ENCODE measurements around the gene FBXO41. TPM values are rescaled to one million over a fixed set of nuclear protein-coding genes. Genes with fewer than 3 reads are reported as not detected.

Gene FBXO41
- total RNA-seq, 3 donors from 2014 or later: 1.6 to 4.0 (median 3.9) TPM

DNA sequence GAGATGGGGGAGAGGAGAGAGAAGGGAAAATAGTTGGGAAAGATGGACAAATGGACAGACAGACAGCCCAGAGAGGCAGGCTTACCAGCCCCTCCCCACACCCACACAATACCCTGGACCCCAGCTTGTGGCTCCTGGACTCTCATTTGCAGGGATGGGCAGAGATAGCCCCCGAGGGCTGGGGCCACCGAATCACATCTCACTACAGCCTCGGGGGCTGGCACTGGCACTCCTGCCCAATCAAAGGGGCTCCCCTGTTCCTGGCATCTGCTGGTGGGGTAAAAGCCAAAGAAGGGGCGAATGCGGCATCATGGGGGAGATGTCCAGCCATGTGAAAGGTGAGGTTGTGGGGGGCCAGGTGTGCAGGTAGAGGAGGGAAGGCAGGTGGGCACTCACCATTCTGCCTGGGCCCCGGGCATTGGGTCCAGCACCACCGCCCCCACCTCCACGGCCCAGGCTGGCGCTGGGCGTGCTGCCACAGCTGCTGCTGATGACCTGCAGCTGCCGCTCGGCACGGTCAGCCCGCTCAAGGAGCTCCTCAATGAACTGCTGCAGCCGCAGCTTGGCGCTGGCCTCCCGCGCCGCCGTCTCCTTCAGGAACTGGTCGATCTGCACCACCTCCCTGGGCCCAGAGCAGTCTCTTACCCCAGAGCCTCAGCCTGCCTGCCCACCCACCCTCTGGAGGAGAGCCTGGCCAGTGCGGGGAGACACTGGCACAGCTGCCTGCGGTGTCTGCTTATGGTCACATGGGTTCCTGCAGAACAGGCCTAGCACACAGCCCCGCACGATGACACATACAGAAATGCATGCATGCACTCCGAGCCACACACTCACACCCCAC, 18.0 kb downstream of the FBXO41 start:
- DNase-seq (ENCODE audit: low spot score in 2 of 2): no peak
- H3K4me1 ChIP-seq: peaks cover 0 to 5% of the 10 kb centered on the region in 2 donors
- H3K4me3 ChIP-seq: no peak overlapping the region
- no peaks in the 10 kb centered on the region for H3K27me3 ChIP-seq
- H3K36me3 ChIP-seq: no peaks in the 10 kb centered on the region
- TF ChIP-seq, protein P1, sequence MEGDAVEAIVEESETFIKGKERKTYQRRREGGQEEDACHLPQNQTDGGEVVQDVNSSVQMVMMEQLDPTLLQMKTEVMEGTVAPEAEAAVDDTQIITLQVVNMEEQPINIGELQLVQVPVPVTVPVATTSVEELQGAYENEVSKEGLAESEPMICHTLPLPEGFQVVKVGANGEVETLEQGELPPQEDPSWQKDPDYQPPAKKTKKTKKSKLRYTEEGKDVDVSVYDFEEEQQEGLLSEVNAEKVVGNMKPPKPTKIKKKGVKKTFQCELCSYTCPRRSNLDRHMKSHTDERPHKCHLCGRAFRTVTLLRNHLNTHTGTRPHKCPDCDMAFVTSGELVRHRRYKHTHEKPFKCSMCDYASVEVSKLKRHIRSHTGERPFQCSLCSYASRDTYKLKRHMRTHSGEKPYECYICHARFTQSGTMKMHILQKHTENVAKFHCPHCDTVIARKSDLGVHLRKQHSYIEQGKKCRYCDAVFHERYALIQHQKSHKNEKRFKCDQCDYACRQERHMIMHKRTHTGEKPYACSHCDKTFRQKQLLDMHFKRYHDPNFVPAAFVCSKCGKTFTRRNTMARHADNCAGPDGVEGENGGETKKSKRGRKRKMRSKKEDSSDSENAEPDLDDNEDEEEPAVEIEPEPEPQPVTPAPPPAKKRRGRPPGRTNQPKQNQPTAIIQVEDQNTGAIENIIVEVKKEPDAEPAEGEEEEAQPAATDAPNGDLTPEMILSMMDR (IDR thresholded peaks at IDR 0.05): no peak
- TF ChIP-seq POLR2AphosphoS5 (IDR thresholded peaks at IDR 0.05) (no peak), POLR2A (IDR thresholded peaks at IDR 0.05) (no peak)
- no peak overlapping the region for H3K27ac ChIP-seq
- intact Hi-C loops (cut with DNase I; ENCODE audit: low total_unique reads): no loop called here
- no peaks in the 10 kb centered on the region for H3K9me3 ChIP-seq

DNA sequence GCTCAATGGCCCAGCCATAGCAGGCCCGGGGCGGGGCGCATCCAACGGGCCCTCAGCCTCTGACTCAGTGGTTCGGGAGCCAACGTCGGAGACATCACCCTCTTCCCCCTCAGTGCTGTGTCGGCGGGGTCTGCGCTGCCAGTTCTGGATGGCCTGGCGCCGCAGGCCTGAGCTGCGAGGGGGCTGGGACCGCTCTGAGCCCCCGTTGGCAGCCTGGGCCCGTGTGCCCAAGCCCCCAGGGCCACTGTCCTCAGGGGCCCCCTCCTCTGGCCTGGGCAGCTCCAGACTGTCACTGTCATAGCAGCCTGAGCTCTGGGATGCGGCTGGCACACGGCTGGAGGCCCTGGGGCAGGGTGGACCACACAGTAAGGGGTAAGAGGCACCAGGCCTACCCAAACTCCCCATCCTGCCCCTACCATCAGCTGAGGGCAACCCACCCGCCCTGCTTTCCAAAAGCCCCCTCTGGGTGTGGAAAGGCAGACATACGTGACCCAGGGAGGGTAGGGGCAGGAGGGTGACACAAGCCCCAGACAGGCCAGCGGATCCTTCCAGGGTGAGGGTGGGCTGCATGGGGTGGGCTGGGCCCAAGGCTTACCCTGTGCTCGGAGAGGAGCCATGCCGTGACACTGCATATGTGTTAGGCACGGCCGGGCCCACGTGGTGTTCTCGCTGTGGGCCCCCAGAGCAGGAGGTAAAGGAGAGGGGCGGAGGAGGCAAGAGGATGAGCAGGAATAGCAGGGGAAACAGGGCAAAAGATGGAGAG, 18.8 kb downstream of the FBXO41 start:
- Histone ChIP-seq H3K4me1 (peaks cover 0 to 5% of the 10 kb centered on the region in 2 donors), H3K27ac (no peak overlapping the region), H3K4me3 (no peak overlapping the region), H3K9me3 (no peaks in the 10 kb centered on the region), H3K36me3 (no peaks in the 10 kb centered on the region), H3K27me3 (no peaks in the 10 kb centered on the region)
- TF ChIP-seq POLR2A (IDR thresholded peaks at IDR 0.05) (no peak), POLR2AphosphoS5 (IDR thresholded peaks at IDR 0.05) (no peak)
- TF ChIP-seq, protein P1 (IDR thresholded peaks at IDR 0.05): no peak
- intact Hi-C loops (cut with DNase I; ENCODE audit: low total_unique reads): no loop called here
- DNase-seq (ENCODE audit: low spot score in 2 of 2): no peak

DNA sequence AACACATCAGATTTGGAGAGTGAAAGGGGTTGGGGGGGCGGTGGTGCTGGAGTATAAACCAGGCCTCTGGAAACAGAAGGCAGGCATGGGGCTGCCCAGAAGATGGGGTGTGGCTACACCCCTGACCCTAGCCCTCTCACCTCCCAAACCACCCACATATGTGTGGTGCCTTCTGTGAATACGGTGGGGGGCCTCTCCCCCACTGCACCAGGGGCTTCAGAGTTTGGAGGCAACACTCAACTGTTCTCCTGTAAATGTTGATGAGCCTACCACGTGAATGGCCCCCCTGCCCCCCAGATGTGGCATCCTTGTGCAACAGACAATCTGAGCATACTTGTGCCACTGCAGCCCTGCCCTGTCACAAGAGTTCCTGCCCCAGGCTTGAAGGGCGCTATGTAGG, 19.5 kb downstream of the FBXO41 start:
- Histone ChIP-seq H3K4me3 (no peak overlapping the region), H3K4me1 (peaks cover 0 to 5% of the 10 kb centered on the region in 2 donors), H3K9me3 (no peaks in the 10 kb centered on the region), H3K27ac (no peak overlapping the region), H3K36me3 (no peaks in the 10 kb centered on the region), H3K27me3 (no peaks in the 10 kb centered on the region)
- intact Hi-C loops (cut with DNase I; ENCODE audit: low total_unique reads): no loop called here
- no peak for DNase-seq (ENCODE audit: low spot score in 2 of 2)
- TF ChIP-seq POLR2AphosphoS5 (IDR thresholded peaks at IDR 0.05): no peak
- TF ChIP-seq, protein P1 (IDR thresholded peaks at IDR 0.05): no peak
- TF ChIP-seq POLR2A (IDR thresholded peaks at IDR 0.05): no peak

DNA sequence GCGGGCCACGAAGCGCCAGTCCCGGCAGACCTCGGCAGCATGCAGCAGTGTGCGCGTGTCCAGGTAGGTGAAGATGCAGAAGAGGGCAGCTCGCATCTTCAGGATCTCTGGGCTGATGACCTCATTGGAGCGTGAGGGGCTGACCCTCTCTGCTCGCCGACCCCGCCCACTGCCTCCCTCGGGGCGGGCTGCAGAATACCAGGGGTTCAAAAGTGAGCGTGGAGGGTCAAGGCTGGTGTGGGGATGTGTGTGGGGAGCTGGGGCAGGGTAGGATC, 20.0 kb downstream of the FBXO41 start:
- TF ChIP-seq POLR2A (IDR thresholded peaks at IDR 0.05) (no peak), POLR2AphosphoS5 (IDR thresholded peaks at IDR 0.05) (no peak)
- TF ChIP-seq, protein P1 (IDR thresholded peaks at IDR 0.05): no peak
- H3K9me3 ChIP-seq: no peaks in the 10 kb centered on the region
- H3K36me3 ChIP-seq: no peaks in the 10 kb centered on the region
- H3K4me3 ChIP-seq: no peak overlapping the region
- intact Hi-C loops (cut with DNase I; ENCODE audit: low total_unique reads): no loop called here
- H3K27ac ChIP-seq: no peak overlapping the region
- peaks cover 0 to 5% of the 10 kb centered on the region in 2 donors for H3K4me1 ChIP-seq
- no peaks in the 10 kb centered on the region for H3K27me3 ChIP-seq
- DNase-seq (ENCODE audit: low spot score in 2 of 2): no peak

Measured in breast epithelium (tissue), 4 donors.